Muscle of leg (tissue), 11 donors: ENCODE results near the gene ARSG. TPM values are rescaled to one million over a fixed set of nuclear protein-coding genes. Genes with fewer than 3 reads are reported as not detected.
A peak's percentile ranks its signal among the peaks of the same experiment; 100 is the strongest.

Experiments used
- DNase-seq: peaks from one replicate; pipeline ENCODE4 v3.0.0; 2013
- H3K27ac ChIP-seq: one replicate; pipeline ENCODE4 v1.5.1; 2013; ENCODE audit warnings: mild to moderate bottlenecking, low read length, control low read depth
- H3K27me3 ChIP-seq: one replicate; pipeline ENCODE4 v1.6.1; 2013; ENCODE audit warnings: low read length; ENCODE audit not compliant: control insufficient read depth, insufficient read depth
- H3K36me3 ChIP-seq: one replicate; pipeline ENCODE4 v1.6.1; 2013; ENCODE audit warnings: low read length; ENCODE audit not compliant: control insufficient read depth, insufficient read depth
- H3K4me1 ChIP-seq: one replicate; pipeline ENCODE4 v1.6.1; 2013; ENCODE audit warnings: low read length; ENCODE audit not compliant: control insufficient read depth, insufficient read depth
- H3K4me3 ChIP-seq: one replicate; pipeline ENCODE4 v1.5.1; 2013; ENCODE audit warnings: low read length, control low read depth
- H3K9me3 ChIP-seq: replicated peaks from 2 replicates; pipeline ENCODE4 v1.6.1; 2013; ENCODE audit warnings: low read depth, low read length; ENCODE audit not compliant: control insufficient read depth
- WGBS: methylation state at CpG from one replicate; pipeline ENCODE4 v1.1.5; 2013; ENCODE audit warnings: missing lambda C conversion rate; ENCODE audit not compliant: insufficient coverage; 5-methylcytosine and 5-hydroxymethylcytosine counted together
- polyA plus RNA-seq, 8 donors: library from polyadenylated mRNA; unstranded; fragments of 120-200 nt; gene quantifications; one replicate each; pipeline versions ENCODE4 v1.2.1 to v1.2.3, GENCODE V29; 2013; ENCODE audit warnings: inconsistent platforms in 1 of 8, low replicate concordance in 1 of 8; ENCODE audit not compliant: insufficient read length in 8 of 8, insufficient read depth in 1 of 8
- total RNA-seq: library from RNA; stranded (reverse); fragments of 120-200 nt; gene quantifications from one replicate; pipeline ENCODE4 v1.2.4, GENCODE V29; 2013

Gene ARSG
- total and polyA plus RNA-seq, 9 donors, result 2.2 to 3.7 (median 2.9) TPM

- Histone ChIP-seq H3K4me1 (peaks cover 22% of the 10 kb centered on the region), H3K36me3 (no peaks in the 10 kb centered on the region), H3K4me3 (no peak overlapping the region), H3K9me3 (no peaks in the 10 kb centered on the region), H3K27ac (peak overlapping the region; percentile 65), H3K27me3 (no peaks in the 10 kb centered on the region)
- peak; percentile 90 for DNase-seq
- WGBS, result 33% methylated on average over 5 of the region's 15 CpGs
These were observed 171.3 kb downstream of the ARSG start for GRCh38 chr17:68462381-68463210.

DNA sequence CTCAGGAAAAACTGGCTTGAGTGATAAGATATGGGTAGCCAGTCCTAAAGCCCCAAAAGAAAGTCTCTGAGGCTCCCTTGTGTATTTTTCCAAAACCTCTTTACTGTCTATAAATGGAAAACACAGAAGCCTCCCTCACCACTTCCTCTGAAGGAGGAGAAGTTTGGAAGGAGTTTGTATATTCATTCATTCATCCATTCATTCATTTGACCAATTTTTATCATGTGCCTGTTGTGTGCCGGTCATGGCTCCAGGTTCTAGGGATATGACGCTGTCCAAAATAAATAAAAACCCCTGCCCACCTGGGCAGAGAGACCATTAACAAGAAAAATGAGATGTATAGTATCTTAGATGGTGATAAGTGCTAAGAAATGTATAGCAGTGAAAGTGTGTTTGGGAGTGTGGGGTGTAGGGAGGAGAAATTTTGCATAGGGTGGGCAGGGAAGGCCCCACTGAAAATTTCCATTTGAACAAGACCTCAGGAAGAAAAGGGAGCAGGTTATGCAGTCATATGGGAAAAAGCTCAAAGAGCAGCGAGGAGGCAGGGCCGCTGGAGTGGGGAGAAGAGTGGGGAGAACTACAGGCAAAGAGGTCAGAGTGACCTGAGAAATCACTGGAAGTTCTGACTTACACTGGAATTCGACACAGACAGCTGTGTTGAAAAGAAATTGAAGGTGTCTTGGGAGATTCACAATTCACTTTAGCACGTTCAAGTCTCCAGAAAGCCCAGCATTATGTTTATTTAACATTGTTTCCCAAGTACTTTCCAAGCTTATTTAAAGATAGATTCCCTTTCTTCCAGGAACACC lies 172.1 kb downstream of the ARSG start:
- H3K4me3 ChIP-seq, result no peak overlapping the region
- peak overlapping the region; percentile 60 for H3K27ac ChIP-seq
- H3K27me3 ChIP-seq, result no peaks in the 10 kb centered on the region
- H3K4me1 ChIP-seq, result peaks cover 28% of the 10 kb centered on the region
- WGBS, result 36% methylated on average over 2 of the region's 6 CpGs
- no peaks in the 10 kb centered on the region for H3K36me3 ChIP-seq
- H3K9me3 ChIP-seq, result no peaks in the 10 kb centered on the region
- peak; percentile 66 for DNase-seq

GRCh38 chr17:68468334-68468733 lies 177.0 kb downstream of the ARSG start:
- peaks cover 17% of the 10 kb centered on the region for H3K4me1 ChIP-seq
- H3K27me3 ChIP-seq, result no peaks in the 10 kb centered on the region
- H3K36me3 ChIP-seq, result no peaks in the 10 kb centered on the region
- DNase-seq, result peak; percentile 46
- peak overlapping the region; percentile 88 for H3K27ac ChIP-seq
- peaks cover 6% of the 10 kb centered on the region for H3K9me3 ChIP-seq
- H3K4me3 ChIP-seq, result no peak overlapping the region
- 100% methylated on average over 1 of the region's 5 CpGs for WGBS

DNA sequence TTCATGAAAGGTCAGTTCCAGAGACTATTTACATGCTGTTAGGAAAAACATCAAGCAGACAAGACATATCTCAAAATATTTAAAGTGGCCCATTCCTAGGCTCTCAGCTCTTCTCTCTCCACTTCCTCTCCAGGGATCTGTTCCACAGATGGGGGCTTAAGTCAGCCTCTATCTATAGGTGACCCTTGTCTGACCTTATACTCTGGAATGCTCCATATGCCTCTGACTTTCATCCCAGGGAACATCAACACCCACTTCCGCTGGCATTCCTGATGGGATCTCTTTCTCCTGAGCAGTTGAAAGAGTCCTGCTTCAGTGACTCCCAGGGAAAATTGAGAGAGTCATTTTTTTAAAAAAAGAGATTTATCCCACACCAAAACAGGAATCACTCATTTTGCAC lies 177.5 kb downstream of the ARSG start:
- Histone ChIP-seq H3K4me3 (no peak overlapping the region), H3K9me3 (peaks cover 6% of the 10 kb centered on the region), H3K27me3 (no peaks in the 10 kb centered on the region), H3K27ac (peak overlapping the region; percentile 88), H3K4me1 (peaks cover 17% of the 10 kb centered on the region), H3K36me3 (no peaks in the 10 kb centered on the region)
- WGBS, result no CpG with 5 or more reads among the region's 1 CpG
- DNase-seq, result peak; percentile 79

Other genes with a start within 250 kb of the ARSG start
- 70.0 TPM for gene AMZ2, start 43.5 kb upstream of the ARSG start, total RNA-seq
- gene AMZ2, start 43.5 kb upstream of the ARSG start, polyA plus RNA-seq, result 10 to 100 TPM; 58.9 to 70.9 (median 62.9) TPM
- gene SLC16A6, start 368 bp upstream of the ARSG start, total RNA-seq, result 0.27 TPM
- under 1 TPM; 0.25 to 0.65 (median 0.45) TPM for gene SLC16A6, start 368 bp upstream of the ARSG start, polyA plus RNA-seq
- 43.3 TPM for gene WIPI1, start 166.0 kb downstream of the ARSG start, total RNA-seq
- 10 to 100 TPM; 33.9 to 50.5 (median 45.8) TPM for gene WIPI1, start 166.0 kb downstream of the ARSG start, polyA plus RNA-seq
- 267 TPM for gene PRKAR1A, start 220.9 kb downstream of the ARSG start, total RNA-seq
- gene PRKAR1A, start 220.9 kb downstream of the ARSG start, polyA plus RNA-seq, result 100 to 1,000 TPM; 294 to 350 (median 326) TPM